DOHH2 (cell line): ENCODE results near the gene TFPT.

Experiments used
- CTCF ChIP-seq: fragments of 200-600 bp; sonication (generic); IDR thresholded peaks from one replicate; pipeline ENCODE4 v1.5.1; 2014; ENCODE audit warnings: antibody characterized with exemption, mild to moderate bottlenecking, low read depth, low read length; ENCODE audit not compliant: poor library complexity, severe bottlenecking
- EZH2phosphoT487 ChIP-seq: fragments of 200-600 bp; sonication (generic); IDR thresholded peaks from 2 replicates; pipeline ENCODE4 v1.6.1; 2017; ENCODE audit warnings: borderline replicate concordance, mild to moderate bottlenecking, antibody characterized with exemption, low read length, moderate library complexity, mixed read lengths

- TF ChIP-seq CTCF = no peak
- TF ChIP-seq EZH2phosphoT487 = no peak
Observed at GRCh38 chr19:54108496-54108895, 7.0 kb downstream of the TFPT start.
